ENCODE data around the gene LIX1L. TPM values are rescaled to one million over a fixed set of nuclear protein-coding genes. Genes with fewer than 3 reads are reported as not detected.
A peak's percentile ranks its signal among the peaks of the same experiment; 100 is the strongest.

Gene LIX1L
- total and polyA plus RNA-seq, 12 donors = 9.6 to 61.2 (median 39.4) TPM

DNA sequence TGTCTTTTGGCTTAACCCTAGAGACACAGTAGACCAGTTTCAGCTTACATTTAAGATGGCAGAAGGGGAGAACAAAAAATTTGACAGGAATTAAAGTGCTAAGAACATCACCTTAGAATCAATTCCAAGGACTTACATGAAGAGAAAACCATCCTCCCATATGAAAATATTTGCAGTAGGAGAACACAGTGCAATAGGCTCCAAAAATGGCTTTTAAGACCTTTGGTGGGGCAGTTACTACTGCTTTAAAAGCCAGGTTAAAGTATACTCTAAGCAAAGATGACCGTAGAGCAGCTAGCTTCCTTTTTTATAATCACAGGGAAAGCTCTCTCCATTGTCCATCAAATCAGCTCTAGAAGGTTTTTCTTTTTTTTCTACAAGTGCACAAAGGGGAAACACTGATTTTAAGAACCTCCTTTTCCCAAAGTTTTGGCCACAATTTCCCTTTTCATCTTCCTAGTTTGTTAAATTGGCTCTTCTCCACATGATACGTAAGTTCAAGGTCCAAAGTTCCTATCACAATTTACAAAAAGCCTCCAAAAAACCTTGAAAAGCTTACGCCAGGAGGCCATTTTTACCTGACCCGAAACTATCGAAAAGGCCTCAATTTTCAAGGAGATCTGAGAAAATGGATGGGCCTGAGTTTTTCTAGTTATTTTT is 35.3 kb upstream of the LIX1L start:
- TF ChIP-seq POLR2A (IDR thresholded peaks at IDR 0.05) = no peak
- no peak for TF ChIP-seq CTCF (IDR thresholded peaks at IDR 0.05)
- H3K27me3 ChIP-seq = no peaks in the 10 kb centered on the region
- 16 to 29% (median 21%) methylated on average over 5 of the region's 5 CpGs for WGBS, 4 donors
- peaks cover 0 to 36% of the 10 kb centered on the region in 2 donors for H3K36me3 ChIP-seq (replicated peaks in 1 of 2)
- intact Hi-C loops (cut with DNase I) = no loop called here
- peak overlapping the region; percentile 83 to 94 (median 91) for H3K27ac ChIP-seq
- H3K4me1 ChIP-seq (replicated peaks in 1 of 2) = peaks cover 20 to 28% of the 10 kb centered on the region in 2 donors
- H3K9me3 ChIP-seq (replicated peaks in 1 of 3) = no peaks in the 10 kb centered on the region
- no peak for DNase-seq
- H3K4me3 ChIP-seq = peak overlapping the region; percentile 13 to 96 (median 86)

- intact Hi-C loops (cut with DNase I) = no loop called here
- Histone ChIP-seq H3K4me1 (replicated peaks in 1 of 2) (peaks cover 16 to 26% of the 10 kb centered on the region in 2 donors), H3K9me3 (replicated peaks in 1 of 3) (no peaks in the 10 kb centered on the region), H3K27me3 (no peaks in the 10 kb centered on the region), H3K27ac (peak overlapping the region; percentile 33 to 94 (median 91)), H3K36me3 (replicated peaks in 1 of 2) (peaks cover 0 to 36% of the 10 kb centered on the region in 2 donors), H3K4me3 (peak overlapping the region in 2 of 4 donors; percentile 80 to 92)
- peak in 3 of 7 donors; percentile 28 to 55 (median 43) for DNase-seq
- 53 to 71% (median 66%) methylated on average over 1 of the region's 1 CpG for WGBS, 4 donors
- peak; percentile 3 to 8 for TF ChIP-seq POLR2A (IDR thresholded peaks at IDR 0.05)
- TF ChIP-seq CTCF (IDR thresholded peaks at IDR 0.05) = no peak
Measured at GRCh38 chr1:145992502-145992936, 34.7 kb upstream of the LIX1L start.

DNA sequence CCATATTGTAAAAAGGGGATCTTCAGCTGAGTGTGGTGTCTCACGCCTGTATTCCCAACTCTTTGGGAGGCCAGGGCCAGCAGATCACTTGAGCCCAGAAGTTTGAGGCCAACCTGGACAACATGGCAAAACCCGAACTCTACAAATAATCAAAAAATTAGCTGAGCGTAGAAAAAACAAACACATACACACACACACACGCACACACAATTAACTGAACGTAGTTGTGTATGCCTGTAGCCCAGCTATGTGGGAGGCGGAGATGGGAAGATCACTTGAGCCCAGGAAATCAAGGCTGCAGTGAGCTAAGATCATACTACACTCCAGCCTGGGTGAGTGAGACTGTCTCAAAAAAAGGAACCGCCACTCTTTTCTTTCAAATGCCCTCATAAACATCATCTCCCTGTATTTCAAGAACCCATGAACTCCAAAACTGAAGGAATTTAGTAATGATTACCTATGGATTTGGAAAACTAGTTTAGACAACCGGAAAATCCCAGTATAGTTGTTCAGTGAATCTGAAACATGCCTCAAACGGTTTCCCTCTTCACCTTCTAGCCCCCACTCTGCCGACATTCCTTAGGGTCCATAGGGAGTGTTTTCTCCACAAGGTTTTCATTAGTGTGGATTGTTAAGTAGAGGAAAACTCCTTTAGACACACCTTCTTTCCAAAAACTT is 34.1 kb upstream of the LIX1L start:
- WGBS, 4 donors = 43 to 60% (median 58%) methylated on average over 10 of the region's 10 CpGs
- Histone ChIP-seq H3K9me3 (replicated peaks in 1 of 3) (no peaks in the 10 kb centered on the region), H3K36me3 (replicated peaks in 1 of 2) (peaks cover 0 to 36% of the 10 kb centered on the region in 2 donors), H3K4me1 (replicated peaks in 1 of 2) (peaks cover 16 to 28% of the 10 kb centered on the region in 2 donors), H3K27ac (peak overlapping the region; percentile 33 to 94 (median 91)), H3K27me3 (no peaks in the 10 kb centered on the region), H3K4me3 (peak overlapping the region in 2 of 4 donors; percentile 80 to 92)
- TF ChIP-seq POLR2A (IDR thresholded peaks at IDR 0.05) = peak; percentile 42 to 77
- no peak for TF ChIP-seq CTCF (IDR thresholded peaks at IDR 0.05)
- peak in 5 of 7 donors; percentile 49 to 71 (median 53) for DNase-seq
- intact Hi-C loops (cut with DNase I) = no loop called here

DNA sequence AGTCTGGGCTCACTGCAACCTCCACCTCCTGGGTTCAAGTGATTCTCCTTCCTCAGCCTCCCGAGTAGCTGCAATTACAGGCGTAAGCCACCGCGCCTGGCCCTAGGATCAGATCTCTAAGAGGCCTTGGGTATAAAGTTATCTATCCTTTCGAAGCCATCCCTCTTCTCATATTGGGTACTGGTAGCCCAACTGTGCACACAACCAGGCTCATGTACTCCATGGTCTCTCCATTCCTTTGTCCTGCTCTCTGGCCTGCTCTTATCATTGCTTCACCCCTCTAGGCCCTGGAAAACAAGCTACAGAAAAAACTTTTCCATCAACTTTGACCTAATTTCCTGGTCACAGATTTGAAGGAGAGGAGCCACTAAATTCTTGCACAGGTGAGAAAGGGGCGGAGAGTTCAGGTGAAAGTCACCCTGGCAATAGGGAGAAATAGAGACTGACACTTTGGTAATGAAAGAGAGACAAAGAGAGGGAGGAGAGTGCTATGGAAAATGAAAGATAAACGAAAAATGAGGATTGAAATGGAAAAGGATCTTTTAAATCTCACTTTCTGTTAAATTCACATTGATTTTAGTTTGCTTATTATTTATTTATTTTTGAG is 32.5 kb upstream of the LIX1L start:
- WGBS, 4 donors = 64 to 75% (median 68%) methylated on average over 7 of the region's 7 CpGs
- TF ChIP-seq CTCF (IDR thresholded peaks at IDR 0.05) (peak in 1 of 6 experiments; percentile 14), POLR2A (IDR thresholded peaks at IDR 0.05) (peak; percentile 16 to 62)
- Histone ChIP-seq H3K4me1 (replicated peaks in 1 of 2) (peaks cover 28 to 43% of the 10 kb centered on the region in 2 donors), H3K9me3 (replicated peaks in 1 of 3) (no peaks in the 10 kb centered on the region), H3K27ac (peak overlapping the region; percentile 42 to 94 (median 83)), H3K36me3 (replicated peaks in 1 of 2) (peaks cover 0 to 31% of the 10 kb centered on the region in 2 donors), H3K4me3 (peak overlapping the region in 1 of 4 donors; percentile 80), H3K27me3 (no peaks in the 10 kb centered on the region)
- intact Hi-C loops (cut with DNase I) = no loop called here
- peak in 5 of 7 donors; percentile 31 to 75 (median 63) for DNase-seq
